Measurements from ENCODE around the gene TRIM56. TPM values are rescaled to one million over a fixed set of nuclear protein-coding genes. Genes with fewer than 3 reads are reported as not detected.
"Not testable (repeated sequence)": the region's sequence is repeated elsewhere in the genome, so short reads cannot be mapped to it uniquely, and the experiment has no call there.

The TRIM56 gene
- total RNA-seq, 1 donor from 2014 or later, result 47.1 TPM

GRCh38 chr7:101087334-101088068 lies 2.2 kb downstream of the TRIM56 start:
- no peak for ATAC-seq
- no peak for DNase-seq (ENCODE audit: low spot score)
- intact Hi-C loops (cut with DNase I), result no loop called here

- intact Hi-C loops (cut with DNase I), result no loop called here
- no peak for DNase-seq (ENCODE audit: low spot score)
- ATAC-seq, result no peak
Measured at GRCh38 chr7:101088069-101088425, 2.8 kb downstream of the TRIM56 start.

GRCh38 chr7:101088858-101089529 lies 3.7 kb downstream of the TRIM56 start:
- DNase-seq (ENCODE audit: low spot score), result no peak
- no peak for ATAC-seq
- intact Hi-C loops (cut with DNase I), result no loop called here

- no peak for DNase-seq (ENCODE audit: low spot score)
- ATAC-seq, result no peak
- intact Hi-C loops (cut with DNase I), result no loop called here
Measured at GRCh38 chr7:101089876-101090275, 4.6 kb downstream of the TRIM56 start.

GRCh38 chr7:101092266-101092905 lies 7.1 kb downstream of the TRIM56 start:
- DNase-seq (ENCODE audit: low spot score); intact Hi-C loops (cut with DNase I); ATAC-seq: not testable (repeated sequence)

GRCh38 chr7:101093906-101094305 lies 8.6 kb downstream of the TRIM56 start:
- intact Hi-C loops (cut with DNase I), result no loop called here
- no peak for DNase-seq (ENCODE audit: low spot score)

GRCh38 chr7:101094376-101094775 lies 9.1 kb downstream of the TRIM56 start:
- no peak for DNase-seq (ENCODE audit: low spot score)
- intact Hi-C loops (cut with DNase I), result no loop called here
- no peak for ATAC-seq

More at GRCh38 chr7:101093906-101094305, 8.6 kb downstream of the TRIM56 start:
- ATAC-seq, result no peak

GRCh38 chr7:101094791-101095375 lies 9.6 kb downstream of the TRIM56 start:
- intact Hi-C loops (cut with DNase I), result no loop called here
- peak; percentile 66 for ATAC-seq
- no peak for DNase-seq (ENCODE audit: low spot score)

GRCh38 chr7:101096331-101096956 lies 11.2 kb downstream of the TRIM56 start:
- DNase-seq (ENCODE audit: low spot score) (no peak), ATAC-seq (no peak)
- intact Hi-C loops (cut with DNase I), result no loop called here

- ATAC-seq (no peak), DNase-seq (ENCODE audit: low spot score) (no peak)
- intact Hi-C loops (cut with DNase I), result no loop called here
Measured at GRCh38 chr7:101096957-101097347, 11.7 kb downstream of the TRIM56 start.

GRCh38 chr7:101097561-101097960 lies 12.3 kb downstream of the TRIM56 start:
- intact Hi-C loops (cut with DNase I), result no loop called here
- no peak for ATAC-seq
- DNase-seq (ENCODE audit: low spot score), result no peak

- ATAC-seq (peak; percentile 99), DNase-seq (ENCODE audit: low spot score) (peak; percentile 95)
- intact Hi-C loops (cut with DNase I), result no loop called here
Measured at GRCh38 chr7:101099969-101100781, 14.9 kb downstream of the TRIM56 start.

- DNase-seq (ENCODE audit: low spot score) (no peak), ATAC-seq (peak; percentile 2)
- intact Hi-C loops (cut with DNase I), result no loop called here
Measured at GRCh38 chr7:101100858-101101847, 15.9 kb downstream of the TRIM56 start.

GRCh38 chr7:101102026-101102425 lies 16.7 kb downstream of the TRIM56 start:
- intact Hi-C loops (cut with DNase I), result no loop called here
- no peak for DNase-seq (ENCODE audit: low spot score)
- ATAC-seq, result no peak

GRCh38 chr7:101103701-101104100 lies 18.4 kb downstream of the TRIM56 start:
- intact Hi-C loops (cut with DNase I); DNase-seq (ENCODE audit: low spot score); ATAC-seq: not testable (repeated sequence)

GRCh38 chr7:101104193-101104713 lies 19.0 kb downstream of the TRIM56 start:
- DNase-seq (ENCODE audit: low spot score), result no peak
- no peak for ATAC-seq
- intact Hi-C loops (cut with DNase I), result no loop called here

GRCh38 chr7:101104799-101105198 lies 19.5 kb downstream of the TRIM56 start:
- intact Hi-C loops (cut with DNase I), result no loop called here
- ATAC-seq, result no peak
- DNase-seq (ENCODE audit: low spot score), result no peak
